ENCODE data around the gene ERC1.

DNA sequence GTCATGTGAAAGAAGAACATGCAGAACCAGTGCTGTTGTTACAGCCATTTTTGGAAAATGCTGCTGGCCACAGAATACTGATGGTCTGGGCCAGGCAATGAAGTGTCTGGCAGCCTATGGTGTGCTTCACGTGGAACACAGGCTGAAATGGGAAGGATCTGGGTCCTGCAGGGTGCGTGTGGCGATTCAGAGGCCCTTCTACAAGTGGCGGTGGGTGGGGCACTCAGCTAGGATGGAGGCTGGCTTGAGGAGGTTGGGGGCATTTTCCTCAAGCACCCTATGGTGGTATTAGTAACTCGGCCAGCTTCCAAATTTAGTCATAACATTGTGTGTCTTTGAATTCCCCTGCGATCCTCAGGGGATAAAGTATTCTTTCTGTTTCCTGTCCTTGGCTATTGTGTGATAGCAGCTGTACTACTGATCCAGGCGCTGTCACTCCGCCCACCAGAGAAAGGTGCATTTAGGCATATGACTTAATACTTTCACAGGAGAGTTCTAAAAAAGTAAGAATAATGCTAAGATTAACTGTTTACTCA is 32.4 kb upstream of the ERC1 start:
- TF ChIP-seq, protein P1, sequence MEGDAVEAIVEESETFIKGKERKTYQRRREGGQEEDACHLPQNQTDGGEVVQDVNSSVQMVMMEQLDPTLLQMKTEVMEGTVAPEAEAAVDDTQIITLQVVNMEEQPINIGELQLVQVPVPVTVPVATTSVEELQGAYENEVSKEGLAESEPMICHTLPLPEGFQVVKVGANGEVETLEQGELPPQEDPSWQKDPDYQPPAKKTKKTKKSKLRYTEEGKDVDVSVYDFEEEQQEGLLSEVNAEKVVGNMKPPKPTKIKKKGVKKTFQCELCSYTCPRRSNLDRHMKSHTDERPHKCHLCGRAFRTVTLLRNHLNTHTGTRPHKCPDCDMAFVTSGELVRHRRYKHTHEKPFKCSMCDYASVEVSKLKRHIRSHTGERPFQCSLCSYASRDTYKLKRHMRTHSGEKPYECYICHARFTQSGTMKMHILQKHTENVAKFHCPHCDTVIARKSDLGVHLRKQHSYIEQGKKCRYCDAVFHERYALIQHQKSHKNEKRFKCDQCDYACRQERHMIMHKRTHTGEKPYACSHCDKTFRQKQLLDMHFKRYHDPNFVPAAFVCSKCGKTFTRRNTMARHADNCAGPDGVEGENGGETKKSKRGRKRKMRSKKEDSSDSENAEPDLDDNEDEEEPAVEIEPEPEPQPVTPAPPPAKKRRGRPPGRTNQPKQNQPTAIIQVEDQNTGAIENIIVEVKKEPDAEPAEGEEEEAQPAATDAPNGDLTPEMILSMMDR (IDR thresholded peaks at IDR 0.05; ENCODE audit: low read depth, low read length, poor library complexity, severe bottlenecking): no peak
- TF ChIP-seq EZH2phosphoT487 (IDR thresholded peaks at IDR 0.05; ENCODE audit: borderline replicate concordance, low read length): no peak

Measured in DOHH2 (cell line).